HepG2 (cell line): ENCODE results near the gene CPLANE2. TPM values are rescaled to one million over a fixed set of nuclear protein-coding genes. Genes with fewer than 3 reads are reported as not detected.
A peak's percentile ranks its signal among the peaks of the same experiment; 100 is the strongest.

Experiments used
- ATF7-NPFF ChIP-seq: sonication (generic); formaldehyde crosslinking; IDR thresholded peaks from 2 replicates; pipeline ENCODE4 v1.8.1; 2023; ENCODE audit warnings: mild to moderate bottlenecking, low read depth, missing genetic modification reagents, moderate library complexity
- BORCS8-MEF2B ChIP-seq: sonication (generic); formaldehyde crosslinking; IDR thresholded peaks from 2 replicates; pipeline ENCODE4 v1.8.0; 2022; ENCODE audit warnings: mild to moderate bottlenecking, missing genetic modification reagents
- GATA4 ChIP-seq: sonication (generic); IDR thresholded peaks from 2 replicates; pipeline ENCODE4 v1.6.1; 2016; ENCODE audit warnings: antibody characterized with exemption, low read depth, borderline replicate concordance
- GFI1 ChIP-seq: sonication (generic); formaldehyde crosslinking; IDR thresholded peaks from 2 replicates; pipeline ENCODE4 v1.5.0; 2020; ENCODE audit warnings: missing genetic modification reagents, mild to moderate bottlenecking, borderline replicate concordance
- HOXA3 ChIP-seq: sonication (generic); formaldehyde crosslinking; IDR thresholded peaks from 2 replicates; pipeline ENCODE4 v1.5.0; 2020; ENCODE audit warnings: missing genetic modification reagents
- PITX1 ChIP-seq: sonication (generic); formaldehyde crosslinking; IDR thresholded peaks from 2 replicates; pipeline ENCODE4 v1.5.1; 2020; ENCODE audit warnings: mild to moderate bottlenecking, missing genetic modification reagents
- POLR2AphosphoS2 ChIP-seq: IDR thresholded peaks from 2 replicates; pipeline ENCODE4 v1.6.1; 2011; ENCODE audit warnings: low read depth, low read length, improper control_type of control experiment
- RBM22 ChIP-seq: fragments of 200-400 bp; formaldehyde crosslinking; optimal IDR thresholded peaks from 2 replicates; pipeline ENCODE3; 2017; ENCODE audit warnings: mild to moderate bottlenecking, low read length, moderate library complexity
- RNF2 ChIP-seq: fragments of 450-650 bp; conservative IDR thresholded peaks from 2 replicates; pipeline ENCODE4 v1.6.1; 2016; ENCODE audit warnings: low read depth
- SRF ChIP-seq: IDR thresholded peaks from 2 replicates; pipeline ENCODE4 v1.6.1; 2011; ENCODE audit warnings: mild to moderate bottlenecking, low read depth, low read length, moderate library complexity
- TCF12 ChIP-seq, 2 experiments: fragments of 450-650 bp in 1 of 2; sonication (generic) in 1 of 2; formaldehyde crosslinking in 1 of 2; IDR thresholded peaks; 2 replicates each; pipeline versions ENCODE4 v1.6.1 to v1.8.0; 2017 to 2022; ENCODE audit warnings: antibody characterized with exemption in 1 of 2, mild to moderate bottlenecking in 1 of 2, missing genetic modification reagents in 1 of 2, moderate library complexity in 1 of 2
- ZNF143 ChIP-seq: sonication (generic); formaldehyde crosslinking; IDR thresholded peaks from 2 replicates; pipeline ENCODE4 v1.4.0; 2020; ENCODE audit warnings: missing genetic modification reagents
- ZNF33A ChIP-seq: sonication (generic); formaldehyde crosslinking; IDR thresholded peaks from 2 replicates; pipeline ENCODE4 v1.5.1; 2020; ENCODE audit warnings: missing genetic modification reagents, mild to moderate bottlenecking, moderate library complexity, borderline replicate concordance
- ZNF501 ChIP-seq: sonication (generic); formaldehyde crosslinking; IDR thresholded peaks from 2 replicates; pipeline ENCODE4 v1.5.1; 2020; ENCODE audit warnings: mild to moderate bottlenecking, moderate library complexity, missing genetic modification reagents
- ZNF552 ChIP-seq: sonication (generic); formaldehyde crosslinking; IDR thresholded peaks from 2 replicates; pipeline ENCODE4 v1.9.0; 2022; ENCODE audit warnings: missing genetic modification reagents, mild to moderate bottlenecking, borderline replicate concordance
- ZSCAN25 ChIP-seq: sonication (generic); formaldehyde crosslinking; IDR thresholded peaks from 2 replicates; pipeline ENCODE4 v1.8.0; 2022; ENCODE audit warnings: mild to moderate bottlenecking, missing genetic modification reagents
- polyA plus RNA-seq, 8 experiments: library from polyadenylated mRNA; depleted of rRNA in 3 of 8; stranded (reverse) in 7 of 8; unstranded in 1 of 8; fragments of >200 nt; fragmentation: Illumina TruSeq in 4 of 8; extraction: Trizol in 4 of 8; gene quantifications; 2 replicates each; pipeline versions ENCODE4 v1.2.1 to v1.2.3, GENCODE V29; 2011 to 2016; ENCODE audit warnings: low read depth in 4 of 8, missing spikeins in 1 of 8, mixed read lengths in 1 of 8; ENCODE audit not compliant: insufficient read depth in 1 of 8
- total RNA-seq, 5 experiments: library from RNA; depleted of rRNA; stranded (reverse); fragments of >200 nt; fragmentation: Illumina TruSeq; extraction: Trizol; gene quantifications; 2 replicates each; pipeline ENCODE4 v1.2.3, GENCODE V29; 2016; ENCODE audit warnings: low read depth in 1 of 5
- TF ChIP-seq, protein P1 (sequence below): sonication (generic); formaldehyde crosslinking; IDR thresholded peaks from 2 replicates; pipeline ENCODE4 v1.5.0; 2020; ENCODE audit warnings: missing genetic modification reagents
- TF ChIP-seq, protein P2 (sequence below): IDR thresholded peaks from 2 replicates; pipeline ENCODE4 v1.4.0; 2020; ENCODE audit warnings: mild to moderate bottlenecking, missing genetic modification reagents
- TF ChIP-seq, protein P3 (sequence below): sonication (generic); formaldehyde crosslinking; IDR thresholded peaks from 2 replicates; pipeline ENCODE4 v1.4.0; 2020; ENCODE audit warnings: missing genetic modification reagents
- TF ChIP-seq, protein P4 (sequence below): sonication (generic); formaldehyde crosslinking; IDR thresholded peaks from 2 replicates; pipeline ENCODE4 v1.9.0; 2021; ENCODE audit warnings: missing genetic modification reagents, borderline replicate concordance

CPLANE2 gene
- total and polyA plus RNA-seq, 2 of the 13 experiments (the other 11 are each of a cell fraction or from before 2014, with no cell fraction given): 0.29 to 1.6 TPM

DNA sequence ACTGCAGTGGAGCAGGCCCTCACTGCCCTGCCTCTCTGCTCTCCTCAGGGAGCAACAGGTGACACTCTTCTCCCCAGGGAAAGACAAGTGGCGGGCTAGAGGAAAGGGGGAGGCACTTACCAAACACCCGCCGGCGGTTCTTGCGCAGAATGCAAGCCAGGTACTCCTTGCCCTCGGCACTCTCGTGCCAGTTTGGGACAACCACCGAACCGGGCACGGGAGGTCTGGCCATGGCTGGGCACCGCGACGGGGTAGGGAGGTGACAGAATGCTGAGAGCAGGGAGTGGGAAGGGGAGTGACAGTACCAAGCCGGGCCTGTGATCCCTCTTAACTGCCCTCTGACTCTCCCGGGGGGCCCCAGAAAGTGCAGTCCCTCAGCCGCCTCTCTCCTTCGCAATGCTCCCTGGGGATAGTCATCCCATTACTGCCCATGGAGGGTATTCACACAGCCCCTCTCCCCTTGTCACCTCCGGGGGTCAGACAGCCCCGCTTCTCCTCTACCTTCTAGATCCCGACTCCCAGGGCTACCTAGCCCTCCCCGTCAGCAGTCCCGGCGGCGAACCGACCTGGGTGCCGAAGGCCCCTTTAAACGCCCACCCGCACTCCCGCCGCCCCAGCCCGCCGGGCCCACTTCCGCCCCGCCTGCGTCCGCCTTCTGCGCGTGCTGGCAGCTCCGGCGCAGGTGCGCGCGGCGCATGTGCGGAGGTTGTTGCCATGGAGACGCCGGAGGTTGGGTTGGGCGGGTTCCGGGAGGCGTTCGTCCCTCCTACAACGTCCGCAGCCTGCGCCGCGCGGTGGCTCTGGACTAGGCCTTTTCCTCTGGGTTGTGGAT, at the start of gene CPLANE2 (continued):
- TF ChIP-seq, protein P1, sequence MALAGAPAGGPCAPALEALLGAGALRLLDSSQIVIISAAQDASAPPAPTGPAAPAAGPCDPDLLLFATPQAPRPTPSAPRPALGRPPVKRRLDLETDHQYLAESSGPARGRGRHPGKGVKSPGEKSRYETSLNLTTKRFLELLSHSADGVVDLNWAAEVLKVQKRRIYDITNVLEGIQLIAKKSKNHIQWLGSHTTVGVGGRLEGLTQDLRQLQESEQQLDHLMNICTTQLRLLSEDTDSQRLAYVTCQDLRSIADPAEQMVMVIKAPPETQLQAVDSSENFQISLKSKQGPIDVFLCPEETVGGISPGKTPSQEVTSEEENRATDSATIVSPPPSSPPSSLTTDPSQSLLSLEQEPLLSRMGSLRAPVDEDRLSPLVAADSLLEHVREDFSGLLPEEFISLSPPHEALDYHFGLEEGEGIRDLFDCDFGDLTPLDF: 0 out of 2 replicates have a peak, but pooled peaks have one; percentile 36
- TF ChIP-seq ZNF33A (CRISPR knock-in tag): no peak
- TF ChIP-seq ATF7-NPFF: no peak
- TF ChIP-seq POLR2AphosphoS2: no peak
- TF ChIP-seq GFI1 (CRISPR knock-in tag): no peak
- TF ChIP-seq, protein P2, sequence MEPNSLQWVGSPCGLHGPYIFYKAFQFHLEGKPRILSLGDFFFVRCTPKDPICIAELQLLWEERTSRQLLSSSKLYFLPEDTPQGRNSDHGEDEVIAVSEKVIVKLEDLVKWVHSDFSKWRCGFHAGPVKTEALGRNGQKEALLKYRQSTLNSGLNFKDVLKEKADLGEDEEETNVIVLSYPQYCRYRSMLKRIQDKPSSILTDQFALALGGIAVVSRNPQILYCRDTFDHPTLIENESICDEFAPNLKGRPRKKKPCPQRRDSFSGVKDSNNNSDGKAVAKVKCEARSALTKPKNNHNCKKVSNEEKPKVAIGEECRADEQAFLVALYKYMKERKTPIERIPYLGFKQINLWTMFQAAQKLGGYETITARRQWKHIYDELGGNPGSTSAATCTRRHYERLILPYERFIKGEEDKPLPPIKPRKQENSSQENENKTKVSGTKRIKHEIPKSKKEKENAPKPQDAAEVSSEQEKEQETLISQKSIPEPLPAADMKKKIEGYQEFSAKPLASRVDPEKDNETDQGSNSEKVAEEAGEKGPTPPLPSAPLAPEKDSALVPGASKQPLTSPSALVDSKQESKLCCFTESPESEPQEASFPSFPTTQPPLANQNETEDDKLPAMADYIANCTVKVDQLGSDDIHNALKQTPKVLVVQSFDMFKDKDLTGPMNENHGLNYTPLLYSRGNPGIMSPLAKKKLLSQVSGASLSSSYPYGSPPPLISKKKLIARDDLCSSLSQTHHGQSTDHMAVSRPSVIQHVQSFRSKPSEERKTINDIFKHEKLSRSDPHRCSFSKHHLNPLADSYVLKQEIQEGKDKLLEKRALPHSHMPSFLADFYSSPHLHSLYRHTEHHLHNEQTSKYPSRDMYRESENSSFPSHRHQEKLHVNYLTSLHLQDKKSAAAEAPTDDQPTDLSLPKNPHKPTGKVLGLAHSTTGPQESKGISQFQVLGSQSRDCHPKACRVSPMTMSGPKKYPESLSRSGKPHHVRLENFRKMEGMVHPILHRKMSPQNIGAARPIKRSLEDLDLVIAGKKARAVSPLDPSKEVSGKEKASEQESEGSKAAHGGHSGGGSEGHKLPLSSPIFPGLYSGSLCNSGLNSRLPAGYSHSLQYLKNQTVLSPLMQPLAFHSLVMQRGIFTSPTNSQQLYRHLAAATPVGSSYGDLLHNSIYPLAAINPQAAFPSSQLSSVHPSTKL (CRISPR knock-in tag): 0 out of 2 replicates have a peak, but pooled peaks have one; percentile 14
- no peak for TF ChIP-seq ZNF143 (CRISPR knock-in tag)
- TF ChIP-seq GATA4: no peak
- TF ChIP-seq, protein P3, sequence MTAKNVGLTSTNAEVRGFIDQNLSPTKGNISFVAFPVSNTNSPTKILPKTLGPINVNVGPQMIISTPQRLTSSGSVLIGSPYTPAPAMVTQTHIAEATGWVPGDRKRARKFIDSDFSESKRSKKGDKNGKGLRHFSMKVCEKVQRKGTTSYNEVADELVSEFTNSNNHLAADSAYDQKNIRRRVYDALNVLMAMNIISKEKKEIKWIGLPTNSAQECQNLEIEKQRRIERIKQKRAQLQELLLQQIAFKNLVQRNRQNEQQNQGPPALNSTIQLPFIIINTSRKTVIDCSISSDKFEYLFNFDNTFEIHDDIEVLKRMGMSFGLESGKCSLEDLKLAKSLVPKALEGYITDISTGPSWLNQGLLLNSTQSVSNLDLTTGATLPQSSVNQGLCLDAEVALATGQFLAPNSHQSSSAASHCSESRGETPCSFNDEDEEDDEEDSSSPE: peak; percentile 53; the same call in 1 of the 2 replicates
- no peak for TF ChIP-seq RNF2
- no peak for TF ChIP-seq RBM22
- TF ChIP-seq ZNF501: no peak
- TF ChIP-seq PITX1 (CRISPR knock-in tag): no peak
- TF ChIP-seq, protein P4, sequence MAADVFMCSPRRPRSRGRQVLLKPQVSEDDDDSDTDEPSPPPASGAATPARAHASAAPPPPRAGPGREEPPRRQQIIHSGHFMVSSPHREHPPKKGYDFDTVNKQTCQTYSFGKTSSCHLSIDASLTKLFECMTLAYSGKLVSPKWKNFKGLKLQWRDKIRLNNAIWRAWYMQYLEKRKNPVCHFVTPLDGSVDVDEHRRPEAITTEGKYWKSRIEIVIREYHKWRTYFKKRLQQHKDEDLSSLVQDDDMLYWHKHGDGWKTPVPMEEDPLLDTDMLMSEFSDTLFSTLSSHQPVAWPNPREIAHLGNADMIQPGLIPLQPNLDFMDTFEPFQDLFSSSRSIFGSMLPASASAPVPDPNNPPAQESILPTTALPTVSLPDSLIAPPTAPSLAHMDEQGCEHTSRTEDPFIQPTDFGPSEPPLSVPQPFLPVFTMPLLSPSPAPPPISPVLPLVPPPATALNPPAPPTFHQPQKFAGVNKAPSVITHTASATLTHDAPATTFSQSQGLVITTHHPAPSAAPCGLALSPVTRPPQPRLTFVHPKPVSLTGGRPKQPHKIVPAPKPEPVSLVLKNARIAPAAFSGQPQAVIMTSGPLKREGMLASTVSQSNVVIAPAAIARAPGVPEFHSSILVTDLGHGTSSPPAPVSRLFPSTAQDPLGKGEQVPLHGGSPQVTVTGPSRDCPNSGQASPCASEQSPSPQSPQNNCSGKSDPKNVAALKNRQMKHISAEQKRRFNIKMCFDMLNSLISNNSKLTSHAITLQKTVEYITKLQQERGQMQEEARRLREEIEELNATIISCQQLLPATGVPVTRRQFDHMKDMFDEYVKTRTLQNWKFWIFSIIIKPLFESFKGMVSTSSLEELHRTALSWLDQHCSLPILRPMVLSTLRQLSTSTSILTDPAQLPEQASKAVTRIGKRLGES: no peak
- TF ChIP-seq HOXA3 (CRISPR knock-in tag): peak; percentile 50; the same call in 1 of the 2 replicates
- no peak for TF ChIP-seq ZNF552 (CRISPR knock-in tag)
- peak; percentile 11; the same call in 1 of the 2 replicates for TF ChIP-seq ZSCAN25
- no peak; the same call in 1 of the 2 replicates for TF ChIP-seq BORCS8-MEF2B
- no peak for TF ChIP-seq TCF12 (IDR thresholded peaks at IDR 0.05)
- TF ChIP-seq TCF12 (CRISPR knock-in tag; IDR thresholded peaks at IDR 0.05): no peak
- no peak for TF ChIP-seq SRF
